Common myeloid progenitor, CD34-positive (primary cell): Measurements from ENCODE around the gene ELP5.

ENCODE experiments used
- CTCF ChIA-PET: fragments of 350-600 bp; sonication (Branson Sonifier 250); formaldehyde crosslinking; loops from one replicate; lab custom pipeline; 2021; ENCODE audit warnings: antibody characterized with exemption; lab: Charles Lee
- POLR2A ChIA-PET: fragments of 350-600 bp; sonication (Branson Sonifier 250); formaldehyde crosslinking; loops from one replicate; lab custom pipeline; 2021; ENCODE audit warnings: antibody characterized with exemption; lab: Charles Lee
- DNase-seq, 3 donors: peaks; one replicate each; pipeline versions ENCODE4 v3.0.0 to v3.0.0-alpha.2; 2013
- H3K27ac ChIP-seq, 2 experiments: 1 replicate in 1 of 2; 2 replicates in 1 of 2; pipeline ENCODE4 v1.7.0; 2013; ENCODE audit warnings: inconsistent platforms in 2 of 2, low read length in 2 of 2, mild to moderate bottlenecking in 2 of 2, low read depth in 1 of 2, moderate library complexity in 1 of 2; ENCODE audit not compliant: severe bottlenecking in 2 of 2, insufficient read depth in 1 of 2, poor library complexity in 1 of 2
- H3K27me3 ChIP-seq, 5 experiments: replicated peaks in 2 of 5; 1 replicate in 3 of 5; 2 replicates in 2 of 5; pipeline versions ENCODE4 v1.6.1 to v1.7.0; 2013; ENCODE audit warnings: low read length in 4 of 5, mild to moderate bottlenecking in 2 of 5, moderate library complexity in 2 of 5, inconsistent platforms in 1 of 5; ENCODE audit not compliant: insufficient read depth in 5 of 5, control insufficient read depth in 4 of 5
- H3K36me3 ChIP-seq, 4 experiments: 1 replicate in 2 of 4; 2 replicates in 2 of 4; pipeline versions ENCODE4 v1.6.1 to v1.7.0; 2013; ENCODE audit warnings: low read length in 3 of 4, control low read depth in 1 of 4, mild to moderate bottlenecking in 1 of 4; ENCODE audit not compliant: control insufficient read depth in 4 of 4, insufficient read depth in 4 of 4
- H3K4me1 ChIP-seq, 4 experiments: 1 replicate in 3 of 4; 2 replicates in 1 of 4; pipeline versions ENCODE4 v1.6.1 to v1.7.1; 2013; ENCODE audit warnings: low read length in 3 of 4, mild to moderate bottlenecking in 3 of 4, control low read depth in 1 of 4, inconsistent platforms in 1 of 4, moderate library complexity in 1 of 4; ENCODE audit not compliant: control insufficient read depth in 4 of 4, insufficient read depth in 4 of 4; ENCODE audit errors: control extremely low read depth in 1 of 4
- H3K4me3 ChIP-seq, 7 experiments: 1 replicate in 4 of 7; 2 replicates in 3 of 7; pipeline versions ENCODE4 v1.5.1 to v1.7.0; 2013; ENCODE audit warnings: mild to moderate bottlenecking in 7 of 7, low read length in 6 of 7, moderate library complexity in 6 of 7, inconsistent platforms in 2 of 7, low read depth in 2 of 7, control low read depth in 1 of 7; ENCODE audit not compliant: insufficient read depth in 4 of 7, control insufficient read depth in 1 of 7; ENCODE audit errors: extremely low read depth in 1 of 7
- H3K9me3 ChIP-seq, 5 experiments: 1 replicate in 4 of 5; 2 replicates in 1 of 5; pipeline versions ENCODE4 v1.6.1 to v1.7.1; 2013; ENCODE audit warnings: low read length in 4 of 5, mild to moderate bottlenecking in 2 of 5, inconsistent platforms in 1 of 5, low read depth in 1 of 5, moderate library complexity in 1 of 5; ENCODE audit not compliant: control insufficient read depth in 4 of 5, insufficient read depth in 2 of 5; ENCODE audit errors: control extremely low read depth in 1 of 5
- WGBS: methylation state at CpG from one replicate; pipeline ENCODE4 v1.1.5; 2013; ENCODE audit not compliant: insufficient coverage; 5-methylcytosine and 5-hydroxymethylcytosine counted together

ELP5 gene

DNA sequence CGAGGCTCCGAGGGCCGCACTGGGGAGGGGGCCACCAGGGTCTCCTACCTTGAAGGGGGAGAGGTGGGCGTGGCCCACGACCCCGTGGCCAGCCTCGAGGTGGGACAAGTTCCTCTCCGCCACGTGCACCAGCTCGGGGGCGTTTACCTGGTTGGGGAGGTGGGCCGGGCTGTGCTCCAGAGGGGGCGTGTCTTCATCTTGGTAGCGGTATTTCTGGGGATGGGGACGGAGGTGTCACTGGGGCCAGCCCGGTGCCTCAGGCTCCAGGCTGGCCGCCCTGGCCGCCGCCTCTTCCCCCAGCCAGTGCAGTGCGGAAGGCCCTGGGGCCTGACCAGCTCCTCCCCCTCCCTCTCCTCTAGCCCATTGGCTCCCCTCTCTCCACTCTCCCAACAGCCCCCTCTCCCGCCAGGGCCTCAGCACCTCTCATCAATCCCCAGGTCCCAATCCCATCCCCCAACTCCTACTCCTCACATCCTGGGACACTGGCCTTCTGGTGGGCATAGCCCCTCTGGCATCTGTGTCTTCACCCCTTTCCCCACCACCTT is 43.9 kb upstream of the ELP5 start:
- H3K9me3 ChIP-seq: no peaks in the 10 kb centered on the region
- no peak overlapping the region for H3K27ac ChIP-seq
- peaks cover 0 to 14% (median 6%) of the 10 kb centered on the region in 4 experiments for H3K36me3 ChIP-seq
- no peak overlapping the region for H3K4me3 ChIP-seq
- no peaks in the 10 kb centered on the region for H3K27me3 ChIP-seq
- WGBS: 91% methylated on average over 17 of the region's 21 CpGs
- DNase-seq: no peak
- ChIA-PET POLR2A (no interaction called here), CTCF (interaction anchor here (0.8 kb wide), 1 partner anchor 12 kb away, joined by 3 read pairs; the partner anchor contains the start of genes ACADVL and DLG4)
- peaks cover 0 to 18% (median 13%) of the 10 kb centered on the region in 4 experiments for H3K4me1 ChIP-seq

GRCh38 chr17:7208754-7209460 is 43.1 kb upstream of the ELP5 start:
- H3K4me1 ChIP-seq: peaks cover 2 to 26% (median 20%) of the 10 kb centered on the region in 4 experiments
- no peak overlapping the region for H3K4me3 ChIP-seq
- H3K27me3 ChIP-seq: no peaks in the 10 kb centered on the region
- 96% methylated on average over 8 of the region's 9 CpGs for WGBS
- CTCF ChIA-PET: interaction anchor here (1.5 kb wide), 1 partner anchor 163 kb away, joined by 3 read pairs; no protein-coding TSS in a partner anchor
- peaks cover 0 to 6% (median under 1%) of the 10 kb centered on the region in 4 experiments for H3K36me3 ChIP-seq
- DNase-seq: no peak
- H3K9me3 ChIP-seq: no peaks in the 10 kb centered on the region
- H3K27ac ChIP-seq: no peak overlapping the region
- POLR2A ChIA-PET: no interaction called here

GRCh38 chr17:7211491-7212273 is 40.3 kb upstream of the ELP5 start:
- peaks cover 8 to 36% (median 29%) of the 10 kb centered on the region in 4 experiments for H3K4me1 ChIP-seq
- POLR2A ChIA-PET: no interaction called here
- H3K36me3 ChIP-seq: peaks cover 0 to 5% (median 0%) of the 10 kb centered on the region in 4 experiments
- no peaks in the 10 kb centered on the region for H3K9me3 ChIP-seq
- CTCF ChIA-PET: interaction anchor here (0.7 kb wide), 1 partner anchor 9 kb away, joined by 3 read pairs; no protein-coding TSS in a partner anchor
- DNase-seq: no peak
- WGBS: 75% methylated on average over 8 of the region's 37 CpGs
- no peak overlapping the region for H3K4me3 ChIP-seq
- no peak overlapping the region for H3K27ac ChIP-seq
- H3K27me3 ChIP-seq: no peaks in the 10 kb centered on the region

GRCh38 chr17:7213895-7214299 is 38.1 kb upstream of the ELP5 start:
- peak overlapping the region in 6 of 7 experiments; percentile 49 to 82 (median 68) for H3K4me3 ChIP-seq
- DNase-seq: peak; percentile 93 to 97 (median 96)
- peaks cover 8 to 53% (median 46%) of the 10 kb centered on the region in 4 experiments for H3K4me1 ChIP-seq
- WGBS: 8% methylated on average over 14 of the region's 15 CpGs
- peak overlapping the region; percentile 87 to 94 for H3K27ac ChIP-seq
- ChIA-PET CTCF (interaction anchor here (0.8 to 2.7 kb wide), 10 partner anchors 20 to 168 kb away, joined by 3 to 17 read pairs (median 4); partner anchors contain the start of genes CTDNEP1, DVL2 and PHF23), POLR2A (interaction anchor here (1.1 kb wide), 1 partner anchor 25 kb away, joined by 4 read pairs; no protein-coding TSS in a partner anchor)
- H3K36me3 ChIP-seq: peaks cover 0 to 5% (median 0%) of the 10 kb centered on the region in 4 experiments
- no peaks in the 10 kb centered on the region for H3K27me3 ChIP-seq
- H3K9me3 ChIP-seq: no peaks in the 10 kb centered on the region

GRCh38 chr17:7214300-7215135 is 37.5 kb upstream of the ELP5 start:
- H3K4me1 ChIP-seq: peaks cover 8 to 59% (median 52%) of the 10 kb centered on the region in 4 experiments
- peak; percentile 97 to 99 (median 99) for DNase-seq
- ChIA-PET CTCF (interaction anchor here (0.6 to 2.7 kb wide), 11 partner anchors 16 to 169 kb away, joined by 3 to 17 read pairs (median 4); partner anchors contain the start of genes CTDNEP1, DVL2 and PHF23), POLR2A (interaction anchor here (1.1 kb wide), 1 partner anchor 24 kb away, joined by 4 read pairs; no protein-coding TSS in a partner anchor)
- WGBS: 0% methylated on average over 30 of the region's 45 CpGs
- H3K27me3 ChIP-seq: no peaks in the 10 kb centered on the region
- H3K27ac ChIP-seq: peak overlapping the region; percentile 87 to 94
- peak overlapping the region; percentile 40 to 82 (median 67) for H3K4me3 ChIP-seq
- peaks cover 0 to 5% (median 0%) of the 10 kb centered on the region in 4 experiments for H3K36me3 ChIP-seq
- H3K9me3 ChIP-seq: no peaks in the 10 kb centered on the region

GRCh38 chr17:7215136-7215638 is 36.8 kb upstream of the ELP5 start:
- H3K9me3 ChIP-seq: no peaks in the 10 kb centered on the region
- ChIA-PET CTCF (interaction anchor here (1.0 to 2.7 kb wide), 8 partner anchors 9 to 169 kb away, joined by 3 to 17 read pairs (median 4); partner anchors contain the start of gene CTDNEP1), POLR2A (interaction anchor here (0.5 to 1.0 kb wide), 2 partner anchors 23 to 42 kb away, joined by 3 to 5 read pairs; no protein-coding TSS in a partner anchor)
- H3K27ac ChIP-seq: peak overlapping the region; percentile 87 to 94
- no peak for DNase-seq
- 13% methylated on average over 6 of the region's 9 CpGs for WGBS
- no peaks in the 10 kb centered on the region for H3K27me3 ChIP-seq
- H3K4me1 ChIP-seq: peaks cover 8 to 64% (median 55%) of the 10 kb centered on the region in 4 experiments
- peaks cover 0 to 4% (median 0%) of the 10 kb centered on the region in 4 experiments for H3K36me3 ChIP-seq
- H3K4me3 ChIP-seq: peak overlapping the region in 6 of 7 experiments; percentile 47 to 82 (median 68)
